ENCODE data around the gene SMPDL3A.

Gene SMPDL3A

GRCh38 chr6:122831511-122831910 is 42.5 kb downstream of the SMPDL3A start:
- Mint-ChIP-seq H3K4me3 (no peak overlapping the region), H3K4me1 (ENCODE audit: low read depth) (no peaks in the 10 kb centered on the region), H3K36me3 (ENCODE audit: low read depth) (no peaks in the 10 kb centered on the region), H3K9me3 (no peaks in the 10 kb centered on the region), H3K27ac (no peak overlapping the region), H3K27me3 (peaks cover 12% of the 10 kb centered on the region)
- intact Hi-C loops (cut with micrococcal nuclease), result no loop called here

DNA sequence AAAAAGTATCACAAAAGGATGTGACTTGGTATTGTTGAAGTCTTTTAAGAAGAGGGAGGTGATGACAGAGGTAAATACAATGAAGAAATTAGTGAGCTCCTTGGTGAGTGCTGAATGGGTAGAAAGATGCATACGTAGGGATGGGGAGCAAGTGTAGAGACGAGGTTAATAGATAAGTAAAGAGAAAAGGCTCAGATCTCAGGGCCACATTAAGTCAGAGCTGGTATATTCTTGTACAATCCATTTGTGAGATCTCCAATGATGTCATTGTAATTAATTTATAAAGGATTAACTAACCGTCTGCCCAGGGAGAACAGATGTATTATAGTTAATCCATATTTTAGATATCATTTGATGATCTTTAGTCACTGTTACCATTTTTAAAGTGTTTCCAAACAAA is 43.4 kb downstream of the SMPDL3A start:
- no peaks in the 10 kb centered on the region for H3K4me1 Mint-ChIP-seq (ENCODE audit: low read depth)
- H3K4me3 Mint-ChIP-seq, result no peak overlapping the region
- no peaks in the 10 kb centered on the region for H3K9me3 Mint-ChIP-seq
- H3K27me3 Mint-ChIP-seq, result peaks cover 12% of the 10 kb centered on the region
- H3K27ac Mint-ChIP-seq, result no peak overlapping the region
- H3K36me3 Mint-ChIP-seq (ENCODE audit: low read depth), result no peaks in the 10 kb centered on the region
- intact Hi-C loops (cut with micrococcal nuclease), result no loop called here

DNA sequence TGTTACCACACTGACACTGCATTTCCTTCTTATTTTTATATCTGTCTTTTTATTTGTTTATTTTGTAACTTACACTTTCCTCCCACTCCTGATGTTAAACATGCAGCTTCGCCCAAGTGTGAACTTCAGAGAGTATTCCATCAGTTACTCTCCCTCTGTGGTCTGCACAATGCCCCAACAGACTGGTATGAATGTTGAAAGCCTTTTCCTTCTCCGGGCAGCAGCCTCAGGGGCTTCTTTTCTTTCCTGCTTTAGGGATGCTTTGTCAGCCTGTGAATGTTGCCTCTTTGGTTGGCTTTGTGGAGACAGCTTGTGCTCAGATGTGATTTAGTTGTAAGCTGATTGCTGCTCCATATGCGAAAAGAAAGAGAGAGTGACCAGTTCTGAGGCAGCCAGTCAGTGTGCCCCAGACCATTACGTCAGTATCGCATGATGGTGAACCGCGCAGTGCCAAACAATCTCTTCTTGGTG is 44.0 kb downstream of the SMPDL3A start:
- no peaks in the 10 kb centered on the region for H3K9me3 Mint-ChIP-seq

DNA sequence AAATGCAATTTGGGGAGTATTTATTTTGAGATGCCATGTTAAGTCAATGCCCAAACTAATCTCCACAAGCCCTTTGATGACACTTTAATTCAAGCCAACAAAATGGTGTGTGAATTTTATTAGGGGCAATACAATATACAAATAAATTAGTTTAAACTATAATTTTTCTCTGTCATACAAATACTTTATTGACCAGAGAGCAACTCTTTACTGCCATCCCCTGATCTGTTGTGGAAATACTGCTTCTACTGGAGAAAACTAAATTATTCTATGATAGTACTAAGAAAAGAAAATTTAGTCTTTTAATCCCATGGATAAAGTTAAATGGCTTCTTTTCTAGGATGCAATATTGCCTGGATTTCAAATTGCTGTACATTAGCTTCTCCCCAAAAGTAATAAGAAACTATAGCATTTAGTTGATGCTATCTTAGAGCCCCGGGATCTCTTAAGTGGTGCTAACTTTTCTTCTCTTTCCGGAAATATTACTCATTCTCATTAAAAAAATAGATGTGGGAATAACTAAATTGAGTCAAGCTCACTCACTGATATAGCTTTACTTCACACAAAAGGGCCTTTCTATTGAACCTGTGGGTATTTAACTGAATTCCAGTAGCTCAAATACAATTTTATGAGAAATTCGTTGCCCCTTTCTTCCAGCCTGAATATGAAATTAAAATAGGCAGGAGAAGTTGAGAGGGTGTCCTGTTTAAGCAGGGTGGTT is 49.2 kb downstream of the SMPDL3A start:
- no peak overlapping the region for H3K27ac Mint-ChIP-seq
- peaks cover 9% of the 10 kb centered on the region for H3K27me3 Mint-ChIP-seq
- no peaks in the 10 kb centered on the region for H3K4me1 Mint-ChIP-seq (ENCODE audit: low read depth)
- no peak overlapping the region for H3K4me3 Mint-ChIP-seq
- intact Hi-C loops (cut with micrococcal nuclease), result no loop called here
- H3K36me3 Mint-ChIP-seq (ENCODE audit: low read depth), result no peaks in the 10 kb centered on the region
- H3K9me3 Mint-ChIP-seq, result no peaks in the 10 kb centered on the region

More for the DNA sequence above, 44.0 kb downstream of the SMPDL3A start:
- H3K4me1 Mint-ChIP-seq (ENCODE audit: low read depth), result no peaks in the 10 kb centered on the region
- intact Hi-C loops (cut with micrococcal nuclease), result no loop called here
- no peaks in the 10 kb centered on the region for H3K36me3 Mint-ChIP-seq (ENCODE audit: low read depth)
- H3K27ac Mint-ChIP-seq, result no peak overlapping the region
- no peak overlapping the region for H3K4me3 Mint-ChIP-seq
- peaks cover 12% of the 10 kb centered on the region for H3K27me3 Mint-ChIP-seq

DNA sequence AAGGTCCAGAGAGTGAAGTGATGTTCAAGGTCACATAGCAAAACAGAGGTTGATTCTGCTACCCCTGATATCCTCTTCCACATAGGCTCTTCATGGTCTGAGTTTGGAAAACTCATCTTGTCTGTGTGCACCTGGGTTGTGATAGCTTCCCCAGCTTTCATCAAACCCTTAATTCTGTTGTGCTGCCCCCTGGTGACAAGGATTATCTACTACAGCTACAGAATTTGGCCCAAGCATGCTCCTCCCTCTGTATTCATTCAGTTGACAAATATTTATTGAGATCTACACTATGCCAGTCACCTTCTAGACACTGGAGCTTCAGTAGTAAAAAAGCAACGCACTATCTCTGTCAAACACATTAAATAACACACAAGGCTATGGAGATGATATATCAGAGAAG is 50.4 kb downstream of the SMPDL3A start:
- intact Hi-C loops (cut with micrococcal nuclease), result loop anchor here (1.0 kb wide), 3 partner anchors 95 to 347 kb away; no protein-coding TSS in a partner anchor
- Mint-ChIP-seq H3K4me3 (no peak overlapping the region), H3K27me3 (peaks cover 9% of the 10 kb centered on the region), H3K27ac (no peak overlapping the region), H3K9me3 (no peaks in the 10 kb centered on the region), H3K4me1 (ENCODE audit: low read depth) (no peaks in the 10 kb centered on the region), H3K36me3 (ENCODE audit: low read depth) (no peaks in the 10 kb centered on the region)

DNA sequence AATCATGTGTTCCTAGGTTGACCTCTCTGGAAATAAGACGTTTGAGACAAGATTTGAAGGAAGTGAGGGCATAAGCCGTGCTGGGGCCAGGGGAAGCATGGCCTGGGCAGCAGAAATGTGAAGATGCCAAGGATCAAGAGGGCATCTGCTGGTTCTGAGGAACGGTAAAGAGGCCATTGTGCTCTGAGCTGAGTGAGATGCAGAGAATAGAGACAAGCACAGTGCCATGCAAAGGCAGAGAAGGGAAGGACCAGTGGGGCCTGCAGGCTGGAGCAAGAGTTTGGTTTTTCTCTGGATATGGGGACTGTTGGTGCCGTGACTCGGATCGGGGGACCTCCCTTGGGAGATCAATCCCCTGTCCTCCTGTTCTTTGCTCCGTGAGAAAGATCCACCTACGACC is 50.8 kb downstream of the SMPDL3A start:
- H3K27me3 Mint-ChIP-seq, result peaks cover 9% of the 10 kb centered on the region
- H3K4me3 Mint-ChIP-seq, result no peak overlapping the region
- no peaks in the 10 kb centered on the region for H3K36me3 Mint-ChIP-seq (ENCODE audit: low read depth)
- intact Hi-C loops (cut with micrococcal nuclease), result loop anchor here (1.0 kb wide), 3 partner anchors 96 to 348 kb away; no protein-coding TSS in a partner anchor
- no peaks in the 10 kb centered on the region for H3K9me3 Mint-ChIP-seq
- H3K4me1 Mint-ChIP-seq (ENCODE audit: low read depth), result no peaks in the 10 kb centered on the region
- H3K27ac Mint-ChIP-seq, result no peak overlapping the region

DNA sequence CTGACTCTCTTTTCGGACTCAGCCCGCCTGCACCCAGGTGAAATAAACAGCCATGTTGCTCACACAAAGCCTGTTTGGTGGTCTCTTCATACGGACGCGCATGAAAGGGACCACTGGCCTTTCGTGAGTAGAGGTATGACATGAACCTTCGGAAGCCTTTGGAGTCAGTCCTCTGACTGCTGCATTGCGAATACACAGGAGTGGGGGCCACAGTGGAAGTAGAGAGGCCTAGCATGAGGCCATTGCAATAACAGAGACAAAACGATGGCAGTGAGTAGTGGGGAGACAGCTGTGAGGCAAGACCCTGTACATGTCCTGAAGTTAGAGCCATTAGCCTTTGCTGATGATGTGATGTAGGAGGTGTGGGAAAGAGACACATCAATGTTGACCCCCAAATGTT is 56.4 kb downstream of the SMPDL3A start:
- H3K4me3 Mint-ChIP-seq, result no peak overlapping the region
- H3K27ac Mint-ChIP-seq, result no peak overlapping the region
- H3K27me3 Mint-ChIP-seq, result peaks cover 6% of the 10 kb centered on the region
- intact Hi-C loops (cut with micrococcal nuclease), result no loop called here
- peaks cover 5% of the 10 kb centered on the region for H3K4me1 Mint-ChIP-seq (ENCODE audit: low read depth)
- no peaks in the 10 kb centered on the region for H3K9me3 Mint-ChIP-seq
- no peaks in the 10 kb centered on the region for H3K36me3 Mint-ChIP-seq (ENCODE audit: low read depth)

DNA sequence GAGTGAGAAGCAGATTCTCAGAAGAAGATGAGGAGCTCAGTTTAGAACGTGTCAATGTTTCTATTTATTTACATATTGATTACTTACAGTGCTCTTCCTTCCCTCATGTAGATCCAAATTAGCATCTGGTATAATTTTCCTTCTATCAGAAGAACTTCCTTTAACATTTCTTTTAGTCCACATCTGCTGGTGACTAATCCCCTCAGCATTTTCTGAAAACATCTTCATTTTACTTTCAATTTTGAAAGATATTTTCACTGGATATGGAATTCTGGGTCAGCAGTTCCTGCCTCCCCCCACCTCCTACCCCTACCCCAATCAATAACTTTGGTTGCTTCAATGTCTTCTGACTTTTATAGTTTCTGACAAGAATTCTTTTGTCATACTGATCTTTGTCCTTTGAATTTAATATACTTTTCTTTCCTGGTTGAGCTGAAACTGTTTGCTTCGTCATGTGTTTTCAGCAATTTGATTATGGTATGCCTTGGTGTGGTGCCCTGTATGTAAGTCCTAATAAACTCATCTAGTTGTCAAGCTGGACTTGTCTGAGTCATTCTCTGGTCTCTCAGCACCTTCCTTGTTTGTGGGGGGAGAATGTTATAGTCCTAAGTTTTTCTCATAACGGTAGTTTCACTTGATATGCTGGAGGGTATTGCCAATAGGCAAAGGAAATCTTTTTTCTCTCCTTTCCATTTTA is 57.0 kb downstream of the SMPDL3A start:
- Mint-ChIP-seq H3K27ac (no peak overlapping the region), H3K4me1 (ENCODE audit: low read depth) (peaks cover 5% of the 10 kb centered on the region), H3K4me3 (no peak overlapping the region), H3K9me3 (no peaks in the 10 kb centered on the region), H3K36me3 (ENCODE audit: low read depth) (no peaks in the 10 kb centered on the region), H3K27me3 (peaks cover 1% of the 10 kb centered on the region)
- intact Hi-C loops (cut with micrococcal nuclease), result no loop called here

GRCh38 chr6:122853259-122853995 is 64.4 kb downstream of the SMPDL3A start:
- no peak overlapping the region for H3K4me3 Mint-ChIP-seq
- no peaks in the 10 kb centered on the region for H3K9me3 Mint-ChIP-seq
- intact Hi-C loops (cut with micrococcal nuclease), result no loop called here
- no peaks in the 10 kb centered on the region for H3K36me3 Mint-ChIP-seq (ENCODE audit: low read depth)
- H3K27me3 Mint-ChIP-seq, result peaks cover 6% of the 10 kb centered on the region
- H3K27ac Mint-ChIP-seq, result no peak overlapping the region
- H3K4me1 Mint-ChIP-seq (ENCODE audit: low read depth), result no peaks in the 10 kb centered on the region
